Ishikawa (cell line): ENCODE measurements around the gene SLIT3.

ENCODE experiments used
- CEBPB ChIP-seq: IDR thresholded peaks from 2 replicates; pipeline ENCODE4 v1.6.1; 2012
- CREB1 ChIP-seq: IDR thresholded peaks from 2 replicates; pipeline ENCODE4 v1.6.1; 2012; ENCODE audit warnings: low read depth
- EGR1 ChIP-seq: IDR thresholded peaks from 2 replicates; pipeline ENCODE4 v1.6.1; 2012
- EP300 ChIP-seq: IDR thresholded peaks from 2 replicates; pipeline ENCODE4 v1.6.1; 2012; ENCODE audit warnings: borderline replicate concordance
- FOXM1 ChIP-seq: IDR thresholded peaks from 2 replicates; pipeline ENCODE4 v1.6.1; 2012; ENCODE audit warnings: low read depth, borderline replicate concordance
- MAX ChIP-seq: IDR thresholded peaks from 2 replicates; pipeline ENCODE4 v1.6.1; 2012
- NFIC ChIP-seq: IDR thresholded peaks from 2 replicates; pipeline ENCODE4 v1.6.1; 2012
- RAD21 ChIP-seq: IDR thresholded peaks from 2 replicates; pipeline ENCODE4 v1.6.1; 2012; ENCODE audit warnings: low read depth
- REST ChIP-seq: IDR thresholded peaks from 2 replicates; pipeline ENCODE4 v1.6.1; 2012; ENCODE audit warnings: low read depth, mild to moderate bottlenecking
- TAF1 ChIP-seq: IDR thresholded peaks from 2 replicates; pipeline ENCODE4 v1.6.1; 2012; ENCODE audit warnings: low read depth, mild to moderate bottlenecking
- TCF12 ChIP-seq: IDR thresholded peaks from 2 replicates; pipeline ENCODE4 v1.6.1; 2012; ENCODE audit warnings: low read depth
- TEAD4 ChIP-seq: IDR thresholded peaks from 2 replicates; pipeline ENCODE4 v1.6.1; 2012
- USF1 ChIP-seq: IDR thresholded peaks from 2 replicates; pipeline ENCODE4 v1.6.1; 2012
- YY1 ChIP-seq: IDR thresholded peaks from 2 replicates; pipeline ENCODE4 v1.6.1; 2012; ENCODE audit warnings: low read depth
- ZBTB7A ChIP-seq: IDR thresholded peaks from 2 replicates; pipeline ENCODE4 v1.6.1; 2012; ENCODE audit warnings: low read depth

SLIT3 gene

GRCh38 chr5:168749391-168750100 is 551.4 kb downstream of the SLIT3 start:
- no peak for TF ChIP-seq ZBTB7A
- no peak for TF ChIP-seq RAD21
- no peak for TF ChIP-seq USF1
- no peak for TF ChIP-seq TAF1
- no peak for TF ChIP-seq FOXM1
- no peak for TF ChIP-seq MAX
- TF ChIP-seq TEAD4, result no peak
- TF ChIP-seq REST, result no peak
- no peak for TF ChIP-seq EGR1
- no peak for TF ChIP-seq CEBPB
- TF ChIP-seq TCF12, result no peak
- no peak for TF ChIP-seq CREB1
- TF ChIP-seq YY1, result no peak
- TF ChIP-seq NFIC, result no peak
- TF ChIP-seq EP300, result no peak

- TF ChIP-seq RAD21 (peak; percentile 64), CEBPB (no peak)
These were observed 552.8 kb downstream of the SLIT3 start for GRCh38 chr5:168747987-168748777.

GRCh38 chr5:168746893-168747640 is 553.9 kb downstream of the SLIT3 start:
- no peak for TF ChIP-seq YY1
- no peak for TF ChIP-seq USF1
- no peak for TF ChIP-seq REST
- no peak for TF ChIP-seq NFIC
- no peak for TF ChIP-seq TEAD4
- TF ChIP-seq ZBTB7A, result no peak

- TF ChIP-seq YY1 (no peak), REST (no peak), CREB1 (no peak), FOXM1 (no peak), EP300 (no peak), TEAD4 (no peak), TCF12 (no peak), ZBTB7A (no peak), USF1 (no peak), MAX (no peak), TAF1 (no peak), EGR1 (no peak), RAD21 (no peak), CEBPB (no peak), NFIC (no peak)
These were observed 557.3 kb downstream of the SLIT3 start for GRCh38 chr5:168743617-168744016.
